ACC112 (cell line): ENCODE results near the gene GRM4.
"Not testable (repeated sequence)": the region's sequence is repeated elsewhere in the genome, so short reads cannot be mapped to it uniquely, and the experiment has no call there.

Source experiments
- H2AFZ ChIP-seq: fragments of 200-600 bp; sonication (generic); one replicate; pipeline ENCODE4 v1.6.0; 2017; ENCODE audit warnings: antibody characterized with exemption, low read length; ENCODE audit not compliant: unreplicated experiment
- H3K27ac ChIP-seq: fragments of 200-600 bp; sonication (generic); 2 replicates; pipeline ENCODE4 v1.5.1; 2014; ENCODE audit warnings: low read depth, mild to moderate bottlenecking, antibody characterized with exemption, low read length, moderate library complexity
- H3K27me3 ChIP-seq: fragments of 200-600 bp; sonication (generic); 2 replicates; pipeline ENCODE4 v1.6.1; 2014; ENCODE audit warnings: mild to moderate bottlenecking, antibody characterized with exemption, low read length, moderate library complexity, mixed read lengths; ENCODE audit not compliant: insufficient read depth
- H3K36me3 ChIP-seq: fragments of 200-600 bp; sonication (generic); 2 replicates; pipeline ENCODE4 v1.6.1; 2016; ENCODE audit warnings: mild to moderate bottlenecking, antibody characterized with exemption, low read length, moderate library complexity, mixed read lengths; ENCODE audit not compliant: insufficient read depth
- H3K4me1 ChIP-seq: fragments of 200-600 bp; sonication (generic); one replicate; pipeline ENCODE4 v1.6.1; 2016; ENCODE audit warnings: low read length, mixed read lengths; ENCODE audit not compliant: insufficient read depth, unreplicated experiment, control insufficient read depth
- H3K4me3 ChIP-seq: fragments of 200-600 bp; sonication (generic); 2 replicates; pipeline ENCODE4 v1.5.1; 2014; ENCODE audit warnings: mild to moderate bottlenecking, low read depth, low read length
- H3K79me2 ChIP-seq: fragments of 200-600 bp; sonication (generic); one replicate; pipeline ENCODE4 v1.6.0; 2016; ENCODE audit warnings: low read length; ENCODE audit not compliant: control insufficient read depth, unreplicated experiment, insufficient read depth

GRM4 gene

GRCh38 chr6:34051331-34051919 lies 94.5 kb downstream of the GRM4 start:
- Histone ChIP-seq H3K36me3 (no peaks in the 10 kb centered on the region), H3K4me3 (no peak overlapping the region), H2AFZ (no peak overlapping the region), H3K27me3 (peaks cover 30% of the 10 kb centered on the region), H3K4me1 (peaks cover 2% of the 10 kb centered on the region), H3K79me2 (no peaks in the 10 kb centered on the region), H3K27ac (no peak overlapping the region)

GRCh38 chr6:34050691-34051090 lies 95.2 kb downstream of the GRM4 start:
- Histone ChIP-seq H3K36me3 (no peaks in the 10 kb centered on the region), H3K27ac (no peak overlapping the region), H3K4me3 (no peak overlapping the region), H2AFZ (no peak overlapping the region), H3K79me2 (no peaks in the 10 kb centered on the region), H3K27me3 (peaks cover 38% of the 10 kb centered on the region), H3K4me1 (no peaks in the 10 kb centered on the region)

- Histone ChIP-seq H2AFZ (no peak overlapping the region), H3K79me2 (no peaks in the 10 kb centered on the region), H3K27ac (no peak overlapping the region), H3K27me3 (peaks cover 39% of the 10 kb centered on the region), H3K4me1 (no peaks in the 10 kb centered on the region), H3K4me3 (no peak overlapping the region), H3K36me3 (no peaks in the 10 kb centered on the region)
These were observed 96.2 kb downstream of the GRM4 start for GRCh38 chr6:34049395-34050342.

GRCh38 chr6:34047913-34048867 lies 97.7 kb downstream of the GRM4 start:
- H3K79me2 ChIP-seq, result no peaks in the 10 kb centered on the region

DNA sequence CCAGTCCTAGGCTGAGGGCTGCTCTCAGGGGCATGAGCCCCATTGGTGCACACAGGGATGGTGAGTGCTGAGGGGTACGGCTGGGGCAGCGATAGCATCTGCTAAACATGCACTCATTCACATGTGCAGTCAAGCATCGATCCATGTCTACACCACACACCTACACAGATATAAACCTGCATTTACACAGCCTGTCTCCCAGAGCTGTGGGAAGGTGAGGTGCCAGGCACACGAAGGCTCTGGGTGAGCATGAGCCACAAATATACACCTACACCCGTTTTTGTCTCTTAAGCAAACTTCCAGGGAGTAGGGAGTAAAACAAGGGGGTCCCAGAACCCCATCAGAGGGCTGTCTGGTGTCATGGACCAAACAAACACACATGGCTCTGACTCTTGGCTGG lies 99.3 kb downstream of the GRM4 start:
- Histone ChIP-seq H3K27ac (no peak overlapping the region), H3K36me3 (no peaks in the 10 kb centered on the region), H3K27me3 (peaks cover 39% of the 10 kb centered on the region), H3K4me1 (no peaks in the 10 kb centered on the region), H2AFZ (no peak overlapping the region), H3K79me2 (no peaks in the 10 kb centered on the region), H3K4me3 (no peak overlapping the region)

More at GRCh38 chr6:34047913-34048867, 97.7 kb downstream of the GRM4 start:
- Histone ChIP-seq H3K4me3 (no peak overlapping the region), H3K36me3 (no peaks in the 10 kb centered on the region), H2AFZ (no peak overlapping the region), H3K27ac (no peak overlapping the region), H3K27me3 (peaks cover 39% of the 10 kb centered on the region), H3K4me1 (no peaks in the 10 kb centered on the region)

- Histone ChIP-seq H3K27me3 (peaks cover 39% of the 10 kb centered on the region), H3K4me1 (no peaks in the 10 kb centered on the region), H3K27ac (no peak overlapping the region), H3K79me2 (no peaks in the 10 kb centered on the region), H3K4me3 (no peak overlapping the region), H2AFZ (no peak overlapping the region), H3K36me3 (no peaks in the 10 kb centered on the region)
These were observed 100.1 kb downstream of the GRM4 start for GRCh38 chr6:34045771-34046170.

DNA sequence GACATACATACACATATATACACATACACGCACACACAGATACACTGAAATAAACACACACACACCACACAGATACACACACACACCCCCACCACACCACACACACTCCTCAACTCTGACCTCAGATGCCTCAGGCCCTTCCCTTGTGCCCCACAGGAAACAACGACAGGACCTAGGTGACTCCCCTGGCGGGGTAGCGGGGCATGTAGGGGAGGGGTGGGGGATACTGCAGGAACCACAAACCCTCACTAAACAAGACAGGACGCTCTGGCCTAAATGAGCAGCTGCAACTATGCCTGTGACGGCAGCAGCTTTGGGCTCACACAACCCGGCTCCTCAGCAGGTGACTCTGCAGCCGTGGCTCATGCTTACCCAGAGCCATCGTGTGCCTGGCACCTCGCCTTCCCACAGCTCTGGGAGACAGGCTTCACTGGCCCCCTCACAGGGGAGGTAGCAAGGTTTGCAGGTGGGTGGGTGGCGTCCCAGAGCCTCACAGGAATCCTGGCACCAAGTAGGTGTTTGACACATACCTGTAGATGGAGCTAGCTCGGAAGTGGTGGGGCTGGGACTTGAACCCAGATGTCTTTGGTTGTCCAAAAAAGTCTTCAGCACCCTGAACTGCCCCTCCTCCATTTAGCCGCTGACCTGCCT lies 100.8 kb downstream of the GRM4 start:
- Histone ChIP-seq H2AFZ (no peak overlapping the region), H3K4me3 (no peak overlapping the region), H3K4me1 (no peaks in the 10 kb centered on the region), H3K79me2 (no peaks in the 10 kb centered on the region), H3K27ac (no peak overlapping the region), H3K36me3 (no peaks in the 10 kb centered on the region), H3K27me3 (peaks cover 39% of the 10 kb centered on the region)

DNA sequence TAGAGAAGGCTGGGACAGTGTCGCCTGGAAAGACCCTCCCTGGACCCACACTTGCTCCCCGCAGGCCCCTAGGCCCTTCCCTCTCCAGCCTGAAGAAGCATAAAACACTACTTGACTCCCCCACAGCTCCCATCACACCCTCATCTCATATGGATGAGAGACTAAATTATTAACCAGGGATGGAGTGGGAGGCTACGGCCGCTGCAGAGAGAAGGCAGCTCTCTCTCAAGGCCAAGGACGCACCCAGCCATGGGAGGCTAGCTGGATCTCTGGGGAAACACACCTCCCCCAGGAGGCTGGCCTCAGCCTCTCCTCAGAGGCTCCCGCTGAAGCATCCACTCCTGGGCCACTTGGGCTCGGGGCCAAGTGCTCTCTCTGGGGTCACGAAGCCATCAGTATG lies 102.5 kb downstream of the GRM4 start:
- Histone ChIP-seq H3K4me1 (no peaks in the 10 kb centered on the region), H3K36me3 (no peaks in the 10 kb centered on the region), H3K4me3 (no peak overlapping the region), H2AFZ (no peak overlapping the region), H3K79me2 (no peaks in the 10 kb centered on the region), H3K27me3 (peaks cover 32% of the 10 kb centered on the region), H3K27ac (no peak overlapping the region)

DNA sequence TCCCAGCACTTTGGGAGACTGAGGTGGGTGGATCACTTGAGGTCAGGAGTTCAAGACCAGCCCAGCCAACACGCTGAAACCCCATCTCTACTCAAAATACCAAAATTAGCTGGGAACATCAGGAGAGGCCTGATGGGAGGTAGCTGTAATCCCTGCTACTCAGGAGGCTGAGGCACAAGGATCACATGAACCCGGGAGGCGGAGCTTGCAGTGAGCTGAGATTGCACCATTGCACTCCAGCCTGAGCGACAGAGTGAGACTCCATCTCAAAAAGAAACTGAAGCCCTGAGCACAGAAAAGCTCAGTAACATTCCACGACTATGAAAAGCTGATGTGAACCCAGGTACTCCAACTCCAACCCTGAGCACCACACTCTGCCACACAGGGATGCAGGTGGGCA lies 103.9 kb downstream of the GRM4 start:
- not testable (repeated sequence) for H2AFZ ChIP-seq, H3K4me1 ChIP-seq
- peaks cover 20% of the 10 kb centered on the region for H3K27me3 ChIP-seq

DNA sequence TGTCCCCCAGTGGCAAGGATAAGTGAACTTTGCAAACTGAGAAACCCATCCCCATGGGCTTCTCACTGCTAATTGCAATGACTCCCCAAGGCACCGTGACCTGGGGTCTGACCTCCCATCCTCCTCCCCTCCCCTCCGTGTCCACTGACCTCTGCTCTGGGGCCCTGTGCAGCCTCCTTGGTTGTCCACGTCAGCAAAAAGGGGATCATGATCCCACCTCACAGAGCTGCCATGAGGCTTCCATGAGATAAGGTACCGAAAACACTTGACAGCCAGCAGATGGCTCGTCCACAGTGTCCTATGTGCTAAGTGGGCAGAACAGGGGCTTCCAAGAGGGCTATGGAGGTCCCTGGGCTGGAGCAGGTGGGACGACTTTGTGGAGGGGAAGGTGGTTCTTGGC lies 104.5 kb downstream of the GRM4 start:
- Histone ChIP-seq H3K4me3 (no peak overlapping the region), H2AFZ (no peak overlapping the region), H3K79me2 (no peaks in the 10 kb centered on the region), H3K27ac (no peak overlapping the region), H3K4me1 (no peaks in the 10 kb centered on the region), H3K27me3 (peaks cover 15% of the 10 kb centered on the region; the same call in 1 of the 2 replicates), H3K36me3 (no peaks in the 10 kb centered on the region)

More for the DNA sequence above, 103.9 kb downstream of the GRM4 start:
- H3K27ac ChIP-seq, H3K4me3 ChIP-seq, H3K36me3 ChIP-seq, H3K79me2 ChIP-seq: not testable (repeated sequence)
